ENCODE measurements around the gene KCNH1.

GRCh38 chr1:211148366-211148765 lies 14.4 kb upstream of the KCNH1 start:
- TF ChIP-seq CTCF (IDR thresholded peaks at IDR 0.05) (no peak), RCOR1 (IDR thresholded peaks at IDR 0.05; ENCODE audit: low read depth, low read length) (no peak)

Data from A549 (cell line).